Stimulated activated naive B cell treated with anti-CD40 and anti-IgM and Interleukin-4, amounts not matched to agents 10 μg/mL and 1 μg/mL and 100 μg/mL, for 72 hours (primary cell): ENCODE data around the gene FOSL2.

Source experiments
- ATAC-seq, 2 donors: fragments of 150-1000 bp; cut with Tn5 transposase; replicated peaks; 2 replicates each; pipeline ENCODE4 v1.10.0; 2021; ENCODE audit warnings: moderate library complexity in 1 of 2
- DNase-seq: peaks from one replicate; pipeline ENCODE4 v3.0.0; 2021
- H3K27ac Mint-ChIP-seq: one replicate; pipeline ENCODE4 v1.8.0; 2022; ENCODE audit warnings: mild to moderate bottlenecking, mixed read lengths
- H3K27me3 Mint-ChIP-seq, 2 donors: one replicate each; pipeline ENCODE4 v1.8.0; 2022; ENCODE audit warnings: mixed read lengths in 2 of 2
- H3K36me3 Mint-ChIP-seq, 2 donors: one replicate each; pipeline ENCODE4 v1.8.0; 2022; ENCODE audit warnings: mixed read lengths in 2 of 2, mild to moderate bottlenecking in 1 of 2
- H3K4me1 Mint-ChIP-seq, 2 donors: one replicate each; pipeline ENCODE4 v1.8.0; 2022; ENCODE audit warnings: mixed read lengths in 2 of 2, mild to moderate bottlenecking in 1 of 2
- H3K4me3 Mint-ChIP-seq, 2 donors: one replicate each; pipeline ENCODE4 v1.8.0; 2022; ENCODE audit warnings: mild to moderate bottlenecking in 2 of 2, mixed read lengths in 2 of 2, moderate library complexity in 1 of 2
- H3K9me3 Mint-ChIP-seq, 2 donors: one replicate each; pipeline ENCODE4 v1.8.0; 2022; ENCODE audit warnings: mixed read lengths in 2 of 2, mild to moderate bottlenecking in 1 of 2

Gene FOSL2

GRCh38 chr2:28375236-28375635 is 17.4 kb upstream of the FOSL2 start:
- Mint-ChIP-seq H3K27me3 (peaks cover 8 to 14% of the 10 kb centered on the region in 2 donors), H3K9me3 (no peaks in the 10 kb centered on the region), H3K4me1 (peaks cover 8 to 12% of the 10 kb centered on the region in 2 donors), H3K4me3 (no peak overlapping the region), H3K27ac (peak overlapping the region; percentile 42), H3K36me3 (no peaks in the 10 kb centered on the region)
- ATAC-seq = no peak
- no peak for DNase-seq

- Mint-ChIP-seq H3K27me3 (peaks cover 8 to 10% of the 10 kb centered on the region in 2 donors), H3K4me1 (peaks cover 8 to 12% of the 10 kb centered on the region in 2 donors), H3K4me3 (no peak overlapping the region), H3K27ac (no peak overlapping the region), H3K9me3 (no peaks in the 10 kb centered on the region), H3K36me3 (no peaks in the 10 kb centered on the region)
- ATAC-seq (no peak), DNase-seq (no peak)
Measured at GRCh38 chr2:28375742-28376631, 16.7 kb upstream of the FOSL2 start.

- ATAC-seq (no peak), DNase-seq (no peak)
- Mint-ChIP-seq H3K9me3 (no peaks in the 10 kb centered on the region), H3K36me3 (no peaks in the 10 kb centered on the region), H3K4me1 (peaks cover 12% of the 10 kb centered on the region in 2 donors), H3K27me3 (peaks cover 8 to 10% of the 10 kb centered on the region in 2 donors), H3K27ac (no peak overlapping the region), H3K4me3 (no peak overlapping the region)
Measured at GRCh38 chr2:28377195-28377816, 15.4 kb upstream of the FOSL2 start.

- Mint-ChIP-seq H3K36me3 (no peaks in the 10 kb centered on the region), H3K27me3 (peaks cover 0 to 10% of the 10 kb centered on the region in 2 donors), H3K4me3 (no peak overlapping the region), H3K4me1 (peaks cover 12 to 16% of the 10 kb centered on the region in 2 donors), H3K9me3 (no peaks in the 10 kb centered on the region), H3K27ac (no peak overlapping the region)
- ATAC-seq (no peak), DNase-seq (no peak)
Measured at GRCh38 chr2:28377984-28378678, 14.5 kb upstream of the FOSL2 start.

- peaks cover 12 to 18% of the 10 kb centered on the region in 2 donors for H3K4me1 Mint-ChIP-seq
- no peaks in the 10 kb centered on the region for H3K36me3 Mint-ChIP-seq
- H3K27ac Mint-ChIP-seq = peak overlapping the region; percentile 62
- H3K27me3 Mint-ChIP-seq = peaks cover 0 to 10% of the 10 kb centered on the region in 2 donors
- H3K9me3 Mint-ChIP-seq = no peaks in the 10 kb centered on the region
- DNase-seq = no peak
- ATAC-seq = peak; percentile 45 to 49
- no peak overlapping the region for H3K4me3 Mint-ChIP-seq
Measured at GRCh38 chr2:28378679-28379584, 13.7 kb upstream of the FOSL2 start.

GRCh38 chr2:28380219-28380618 is 12.4 kb upstream of the FOSL2 start:
- H3K4me1 Mint-ChIP-seq = peaks cover 12 to 18% of the 10 kb centered on the region in 2 donors
- H3K9me3 Mint-ChIP-seq = no peaks in the 10 kb centered on the region
- ATAC-seq = no peak
- no peak for DNase-seq
- H3K36me3 Mint-ChIP-seq = no peaks in the 10 kb centered on the region
- H3K27ac Mint-ChIP-seq = no peak overlapping the region
- no peak overlapping the region for H3K4me3 Mint-ChIP-seq
- H3K27me3 Mint-ChIP-seq = peaks cover 0 to 10% of the 10 kb centered on the region in 2 donors

- Mint-ChIP-seq H3K27ac (no peak overlapping the region), H3K36me3 (no peaks in the 10 kb centered on the region), H3K27me3 (peaks cover 0 to 10% of the 10 kb centered on the region in 2 donors), H3K4me3 (no peak overlapping the region), H3K9me3 (no peaks in the 10 kb centered on the region), H3K4me1 (peaks cover 12 to 18% of the 10 kb centered on the region in 2 donors)
- ATAC-seq (peak in 1 of 2 donors; percentile 53), DNase-seq (no peak)
Measured at GRCh38 chr2:28381225-28382180, 11.2 kb upstream of the FOSL2 start.

GRCh38 chr2:28382755-28383154 is 9.9 kb upstream of the FOSL2 start:
- H3K27me3 Mint-ChIP-seq = peaks cover 0 to 7% of the 10 kb centered on the region in 2 donors
- DNase-seq = no peak
- peaks cover 17 to 23% of the 10 kb centered on the region in 2 donors for H3K4me1 Mint-ChIP-seq
- H3K27ac Mint-ChIP-seq = no peak overlapping the region
- no peaks in the 10 kb centered on the region for H3K9me3 Mint-ChIP-seq
- no peaks in the 10 kb centered on the region for H3K36me3 Mint-ChIP-seq
- ATAC-seq = no peak
- H3K4me3 Mint-ChIP-seq = no peak overlapping the region

GRCh38 chr2:28387082-28387960 is 5.3 kb upstream of the FOSL2 start:
- H3K27ac Mint-ChIP-seq = no peak overlapping the region
- H3K36me3 Mint-ChIP-seq = no peaks in the 10 kb centered on the region
- H3K4me3 Mint-ChIP-seq = no peak overlapping the region
- DNase-seq = no peak
- peaks cover 0 to 2% of the 10 kb centered on the region in 2 donors for H3K9me3 Mint-ChIP-seq
- ATAC-seq = no peak
- H3K4me1 Mint-ChIP-seq = peaks cover 24 to 45% of the 10 kb centered on the region in 2 donors
- H3K27me3 Mint-ChIP-seq = peaks cover 0 to 9% of the 10 kb centered on the region in 2 donors

- DNase-seq (no peak), ATAC-seq (no peak)
- peak overlapping the region; percentile 87 for H3K27ac Mint-ChIP-seq
- H3K4me1 Mint-ChIP-seq = peaks cover 28 to 39% of the 10 kb centered on the region in 2 donors
- H3K27me3 Mint-ChIP-seq = peaks cover 0 to 13% of the 10 kb centered on the region in 2 donors
- H3K36me3 Mint-ChIP-seq = peaks cover 8 to 10% of the 10 kb centered on the region in 2 donors
- H3K4me3 Mint-ChIP-seq = peak overlapping the region in 1 of 2 donors; percentile 88
- peaks cover 0 to 2% of the 10 kb centered on the region in 2 donors for H3K9me3 Mint-ChIP-seq
Measured at GRCh38 chr2:28389399-28390240, 3.0 kb upstream of the FOSL2 start.

GRCh38 chr2:28390241-28390745 is 2.4 kb upstream of the FOSL2 start:
- Mint-ChIP-seq H3K36me3 (peaks cover 8 to 10% of the 10 kb centered on the region in 2 donors), H3K27ac (peak overlapping the region; percentile 95), H3K4me3 (peak overlapping the region in 1 of 2 donors; percentile 88), H3K9me3 (peaks cover 0 to 2% of the 10 kb centered on the region in 2 donors), H3K4me1 (peaks cover 28 to 39% of the 10 kb centered on the region in 2 donors), H3K27me3 (peaks cover 0 to 13% of the 10 kb centered on the region in 2 donors)
- DNase-seq (peak; percentile 79), ATAC-seq (peak; percentile 38 to 45)
